ENCODE data around the gene HSP90AA1. TPM values are rescaled to one million over a fixed set of nuclear protein-coding genes. Genes with fewer than 3 reads are reported as not detected.
A peak's percentile ranks its signal among the peaks of the same experiment; 100 is the strongest.
"Not testable (repeated sequence)": the region's sequence is repeated elsewhere in the genome, so short reads cannot be mapped to it uniquely, and the experiment has no call there.

Gene HSP90AA1
- total RNA-seq, 1 donor from 2014 or later: 120 TPM

DNA sequence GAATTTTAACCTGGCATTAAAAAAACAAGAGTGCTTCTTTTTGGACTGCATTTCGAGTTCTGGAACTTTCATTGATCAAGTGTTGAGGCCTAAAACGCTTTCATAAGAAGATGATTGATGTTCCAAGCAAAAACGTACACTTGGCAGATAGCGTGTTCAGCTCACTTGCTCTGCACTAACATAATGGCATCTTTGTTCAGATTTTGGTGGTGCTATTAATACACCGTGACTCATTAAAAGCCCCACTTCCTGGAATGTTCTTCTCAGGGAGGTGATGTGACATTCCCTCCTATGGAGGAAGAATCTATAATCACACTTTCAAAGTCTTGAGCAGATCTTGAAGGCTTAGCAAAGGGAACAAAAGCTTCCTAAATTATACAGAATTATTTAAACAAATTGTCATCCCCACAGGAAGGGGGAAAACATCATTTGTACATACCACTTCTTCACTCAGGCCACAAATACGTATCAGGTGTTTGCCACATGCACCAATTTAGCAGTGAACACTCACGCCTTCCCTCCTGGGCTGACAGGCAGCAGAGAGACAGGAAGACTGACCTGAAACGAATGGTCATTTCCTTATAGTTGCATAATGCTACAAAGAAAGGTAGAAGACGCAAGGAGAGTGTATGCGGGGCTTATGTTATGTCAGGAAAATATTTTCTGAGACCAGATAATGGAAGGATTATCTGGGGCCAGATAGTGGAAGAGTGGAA is 15.4 kb downstream of the HSP90AA1 start:
- TF ChIP-seq, protein P1, sequence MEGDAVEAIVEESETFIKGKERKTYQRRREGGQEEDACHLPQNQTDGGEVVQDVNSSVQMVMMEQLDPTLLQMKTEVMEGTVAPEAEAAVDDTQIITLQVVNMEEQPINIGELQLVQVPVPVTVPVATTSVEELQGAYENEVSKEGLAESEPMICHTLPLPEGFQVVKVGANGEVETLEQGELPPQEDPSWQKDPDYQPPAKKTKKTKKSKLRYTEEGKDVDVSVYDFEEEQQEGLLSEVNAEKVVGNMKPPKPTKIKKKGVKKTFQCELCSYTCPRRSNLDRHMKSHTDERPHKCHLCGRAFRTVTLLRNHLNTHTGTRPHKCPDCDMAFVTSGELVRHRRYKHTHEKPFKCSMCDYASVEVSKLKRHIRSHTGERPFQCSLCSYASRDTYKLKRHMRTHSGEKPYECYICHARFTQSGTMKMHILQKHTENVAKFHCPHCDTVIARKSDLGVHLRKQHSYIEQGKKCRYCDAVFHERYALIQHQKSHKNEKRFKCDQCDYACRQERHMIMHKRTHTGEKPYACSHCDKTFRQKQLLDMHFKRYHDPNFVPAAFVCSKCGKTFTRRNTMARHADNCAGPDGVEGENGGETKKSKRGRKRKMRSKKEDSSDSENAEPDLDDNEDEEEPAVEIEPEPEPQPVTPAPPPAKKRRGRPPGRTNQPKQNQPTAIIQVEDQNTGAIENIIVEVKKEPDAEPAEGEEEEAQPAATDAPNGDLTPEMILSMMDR (IDR thresholded peaks at IDR 0.05): no peak
- Histone ChIP-seq H3K9me3 (no peaks in the 10 kb centered on the region), H3K27ac (no peak overlapping the region), H3K4me1 (no peaks in the 10 kb centered on the region), H3K27me3 (no peaks in the 10 kb centered on the region), H3K36me3 (no peaks in the 10 kb centered on the region), H3K4me3 (no peak overlapping the region)
- DNase-seq (ENCODE audit: low spot score in 2 of 2): no peak
- intact Hi-C loops (cut with DNase I): no loop called here

DNA sequence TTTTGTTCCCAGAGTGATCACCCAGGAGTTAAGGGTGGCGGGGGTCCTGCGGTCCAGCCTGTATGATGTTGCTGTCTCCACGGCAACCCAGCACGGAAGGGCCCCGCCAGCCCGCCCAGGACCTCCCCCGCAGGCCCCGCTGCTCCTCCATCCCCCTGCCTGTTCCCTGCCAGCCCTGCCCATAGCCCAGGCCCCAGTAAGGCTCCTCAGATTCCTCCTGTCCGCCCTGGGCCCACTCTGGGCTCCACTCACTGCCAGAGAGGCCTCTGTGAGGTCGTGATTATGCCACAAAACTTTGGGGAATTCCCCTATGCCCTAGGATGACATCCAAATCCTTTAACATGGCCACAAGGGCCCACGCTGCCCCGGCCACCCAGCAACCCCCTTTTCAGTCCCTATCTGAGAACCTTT is 20.8 kb downstream of the HSP90AA1 start:
- TF ChIP-seq, protein P1 (IDR thresholded peaks at IDR 0.05): no peak
- intact Hi-C loops (cut with DNase I): no loop called here
- DNase-seq (ENCODE audit: low spot score in 2 of 2): no peak
- H3K27me3 ChIP-seq: no peaks in the 10 kb centered on the region
- H3K36me3 ChIP-seq: no peaks in the 10 kb centered on the region
- H3K4me3 ChIP-seq: no peak overlapping the region
- no peak overlapping the region for H3K27ac ChIP-seq
- H3K9me3 ChIP-seq: no peaks in the 10 kb centered on the region
- peaks cover 0 to 5% of the 10 kb centered on the region in 2 donors for H3K4me1 ChIP-seq

DNA sequence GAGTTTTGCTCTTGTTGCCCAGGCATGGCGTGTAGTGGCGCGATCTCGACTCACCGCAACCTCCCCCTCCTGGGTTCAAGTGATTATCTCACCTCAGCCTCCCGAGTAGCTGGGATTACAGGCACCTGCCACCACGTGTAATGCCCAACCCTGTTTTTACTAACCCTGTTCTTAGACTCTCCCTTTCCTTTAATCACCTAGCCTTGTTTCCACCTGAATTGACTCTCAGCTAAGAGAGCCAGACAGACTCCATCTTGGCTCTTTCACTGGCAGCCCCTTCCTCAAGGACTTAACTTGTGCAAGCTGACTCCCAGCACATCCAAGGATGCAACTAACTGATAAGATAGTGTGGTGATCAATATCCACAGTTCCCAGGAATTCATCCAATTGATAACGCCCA is 22.3 kb downstream of the HSP90AA1 start:
- H3K27me3 ChIP-seq; H3K9me3 ChIP-seq; H3K36me3 ChIP-seq; H3K4me3 ChIP-seq; intact Hi-C loops (cut with DNase I); DNase-seq (ENCODE audit: low spot score in 2 of 2); H3K27ac ChIP-seq; H3K4me1 ChIP-seq: not testable (repeated sequence)

DNA sequence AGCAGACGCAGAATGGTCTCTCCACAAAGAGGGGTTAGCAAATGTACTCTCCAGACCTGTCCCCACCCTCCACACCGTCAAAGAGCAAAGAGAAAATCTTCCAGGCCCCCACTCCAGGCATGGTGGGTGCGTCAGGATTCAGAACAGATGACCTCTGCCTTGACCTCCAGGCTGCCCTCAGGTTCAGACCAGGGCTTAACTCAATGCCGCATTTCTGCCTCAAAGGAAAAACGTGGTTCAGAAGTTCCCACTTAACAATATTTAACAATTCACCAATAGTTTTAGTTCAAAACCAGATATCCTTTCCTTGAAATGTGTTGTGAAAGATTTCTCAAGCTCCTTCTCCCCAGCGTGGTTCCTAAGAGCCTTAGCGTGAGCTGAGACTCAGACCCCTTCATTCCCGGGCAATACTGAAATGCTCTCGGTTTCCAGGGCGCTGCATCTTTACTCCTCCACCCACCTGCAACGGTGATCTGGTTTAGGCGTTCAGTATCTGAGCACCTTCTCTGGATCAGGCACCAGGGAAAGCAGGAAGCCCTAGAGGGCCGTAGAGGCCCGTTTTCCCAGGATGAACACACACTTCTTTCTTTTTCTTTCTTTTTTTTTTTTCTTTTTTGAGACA is 22.9 kb downstream of the HSP90AA1 start:
- TF ChIP-seq, protein P1 (IDR thresholded peaks at IDR 0.05): no peak
- Histone ChIP-seq H3K27ac (no peak overlapping the region), H3K4me3 (no peak overlapping the region), H3K27me3 (no peaks in the 10 kb centered on the region), H3K4me1 (peaks cover 0 to 5% of the 10 kb centered on the region in 2 donors), H3K9me3 (no peaks in the 10 kb centered on the region), H3K36me3 (no peaks in the 10 kb centered on the region)
- no peak for DNase-seq (ENCODE audit: low spot score in 2 of 2)
- intact Hi-C loops (cut with DNase I): loop anchor here (1.0 kb wide), 1 partner anchor 32 kb away; no protein-coding TSS in a partner anchor

DNA sequence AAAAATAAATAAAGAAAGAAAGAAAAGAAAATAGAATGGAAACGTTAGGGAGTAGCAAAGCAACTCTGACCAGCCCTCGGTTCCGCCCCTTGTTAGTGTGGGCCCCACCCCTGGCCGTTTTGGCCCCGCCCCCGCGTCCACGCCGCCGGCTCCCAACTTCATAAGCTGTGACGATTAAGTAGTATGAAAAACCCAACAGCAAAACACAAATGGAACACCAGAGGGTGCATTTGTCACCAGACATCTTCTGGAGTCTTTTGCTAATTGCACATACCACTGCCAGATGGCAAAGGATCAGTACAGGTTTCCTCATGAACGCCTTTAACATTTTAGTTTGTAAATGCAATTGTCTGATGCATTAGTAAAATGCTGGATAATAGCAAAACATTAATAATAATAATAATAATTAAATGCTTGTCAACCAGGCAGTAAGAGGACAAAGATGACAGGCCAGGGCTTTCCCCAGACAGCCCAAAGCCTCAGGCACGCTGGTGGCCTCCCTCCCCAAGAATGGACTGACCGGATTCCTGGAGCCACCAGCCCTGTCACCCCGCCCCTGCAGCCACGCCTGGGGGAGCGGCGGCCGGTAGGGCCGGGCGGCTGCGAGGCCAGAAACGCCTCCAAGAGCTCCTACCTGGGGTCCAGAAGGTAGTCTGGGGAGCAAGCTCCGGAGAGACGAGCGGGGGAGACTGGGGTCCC is 23.6 kb downstream of the HSP90AA1 start:
- TF ChIP-seq, protein P1 (IDR thresholded peaks at IDR 0.05): peak; percentile 25 to 46 (median 45)
- Histone ChIP-seq H3K9me3 (no peaks in the 10 kb centered on the region), H3K4me3 (no peak overlapping the region), H3K27ac (peak overlapping the region in 1 of 2 donors; percentile 2), H3K36me3 (no peaks in the 10 kb centered on the region), H3K27me3 (no peaks in the 10 kb centered on the region), H3K4me1 (peaks cover 0 to 5% of the 10 kb centered on the region in 2 donors)
- peak; percentile 54 to 91 for DNase-seq (ENCODE audit: low spot score in 2 of 2)
- intact Hi-C loops (cut with DNase I): loop anchor here (1.0 kb wide), 1 partner anchor 33 kb away; no protein-coding TSS in a partner anchor

DNA sequence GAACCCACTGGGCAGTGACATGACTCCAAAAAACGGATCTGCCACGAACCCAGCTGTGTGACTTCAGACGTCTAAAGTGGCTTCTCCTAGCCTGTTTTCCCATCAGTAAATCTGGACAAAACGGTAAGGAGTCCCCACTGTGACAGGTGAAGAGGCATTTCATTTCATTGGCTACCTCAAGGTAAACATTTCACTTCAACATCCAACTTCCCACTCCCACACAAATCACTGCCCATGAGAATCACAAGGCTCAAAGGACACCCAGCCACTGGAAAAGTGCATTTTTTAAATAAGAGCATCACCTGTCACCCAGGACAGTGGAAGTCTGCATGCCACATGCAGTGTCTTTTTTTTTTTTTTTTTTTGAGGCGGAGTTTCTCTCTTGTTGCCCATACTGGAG is 27.9 kb downstream of the HSP90AA1 start:
- H3K27me3 ChIP-seq: no peaks in the 10 kb centered on the region
- no peaks in the 10 kb centered on the region for H3K36me3 ChIP-seq
- DNase-seq (ENCODE audit: low spot score in 2 of 2): no peak
- H3K9me3 ChIP-seq: no peaks in the 10 kb centered on the region
- H3K4me1 ChIP-seq: peaks cover 0 to 5% of the 10 kb centered on the region in 2 donors
- TF ChIP-seq, protein P1 (IDR thresholded peaks at IDR 0.05): no peak
- intact Hi-C loops (cut with DNase I): no loop called here
- no peak overlapping the region for H3K4me3 ChIP-seq
- H3K27ac ChIP-seq: no peak overlapping the region

Data from ascending aorta (tissue), 2 donors.